ENCODE data around the gene VTI1A.

- TF ChIP-seq CTCF (conservative IDR thresholded peaks at IDR 0.05; ENCODE audit: low read length): no peak
- no peak for TF ChIP-seq EZH2phosphoT487 (IDR thresholded peaks at IDR 0.05; ENCODE audit: borderline replicate concordance)
These were observed 50.4 kb downstream of the VTI1A start for GRCh38 chr10:112497347-112497950.

Data from Loucy (cell line).